Measurements from ENCODE around the gene COG3.

GRCh38 chr13:45516757-45517156 lies 52.0 kb downstream of the COG3 start:
- TF ChIP-seq ZFX (IDR thresholded peaks at IDR 0.05): no peak
- TF ChIP-seq CTCF (conservative IDR thresholded peaks at IDR 0.05): no peak

Data from C4-2B (cell line).